Liver (tissue), 3 donors: Measurements from ENCODE around the gene C3orf20.

Experiments
- HNF4A ChIP-seq, 2 donors: conservative IDR thresholded peaks; 2 replicates each; pipeline ENCODE4 v1.6.1; 2016; ENCODE audit warnings: antibody characterized with exemption in 2 of 2, mild to moderate bottlenecking in 2 of 2
- RAD21 ChIP-seq, 2 donors: IDR thresholded peaks; 2 replicates each; pipeline ENCODE4 v1.6.1; 2016; ENCODE audit warnings: antibody characterized with exemption in 2 of 2, mild to moderate bottlenecking in 2 of 2
- SP1 ChIP-seq: IDR thresholded peaks from 2 replicates; pipeline ENCODE4 v1.6.1; 2018; ENCODE audit warnings: antibody characterized with exemption, mild to moderate bottlenecking
- TF ChIP-seq, protein P1 (sequence below): IDR thresholded peaks from 2 replicates; pipeline ENCODE4 v1.6.1; 2016; ENCODE audit warnings: antibody characterized with exemption
- TF ChIP-seq, protein P2 (sequence below): fragments of 150-350 bp; IDR thresholded peaks from 2 replicates; pipeline ENCODE4 v1.5.1; 2017; ENCODE audit warnings: improper control_type of control experiment, low read depth, low read length; ENCODE audit not compliant: missing input control
- TF ChIP-seq, protein P3 (sequence below): IDR thresholded peaks from 2 replicates; pipeline ENCODE4 v1.6.1; 2016; ENCODE audit warnings: antibody characterized with exemption
- TF ChIP-seq, protein P4 (sequence below): IDR thresholded peaks from 2 replicates; pipeline ENCODE4 v1.6.1; 2016; ENCODE audit warnings: antibody characterized with exemption, mild to moderate bottlenecking
- donor health status: healthy.
- donor health status: healthy.

DNA sequence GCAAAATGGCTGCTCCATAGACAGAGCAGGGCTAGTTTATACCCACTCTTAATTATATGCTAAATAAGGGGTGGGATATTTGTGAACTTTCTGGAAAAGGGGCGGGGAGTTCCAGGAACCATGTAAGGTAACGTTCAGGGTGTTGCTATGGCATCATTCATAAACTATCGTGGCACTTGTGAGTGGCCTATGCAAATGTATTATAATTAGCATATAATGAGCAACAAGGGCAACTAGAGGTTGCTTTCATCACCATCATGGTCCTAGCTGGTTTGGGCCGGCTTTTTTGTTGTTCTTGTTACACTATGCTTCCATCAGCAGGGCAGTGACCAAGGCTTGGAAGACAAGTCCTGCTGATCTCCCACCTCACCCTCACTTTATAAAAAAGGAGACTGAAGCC, 100.6 kb downstream of the C3orf20 start:
- TF ChIP-seq HNF4A (conservative IDR thresholded peaks at IDR 0.05) = no peak
- TF ChIP-seq, protein P1, sequence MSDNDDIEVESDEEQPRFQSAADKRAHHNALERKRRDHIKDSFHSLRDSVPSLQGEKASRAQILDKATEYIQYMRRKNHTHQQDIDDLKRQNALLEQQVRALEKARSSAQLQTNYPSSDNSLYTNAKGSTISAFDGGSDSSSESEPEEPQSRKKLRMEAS = no peak
- TF ChIP-seq, protein P2, sequence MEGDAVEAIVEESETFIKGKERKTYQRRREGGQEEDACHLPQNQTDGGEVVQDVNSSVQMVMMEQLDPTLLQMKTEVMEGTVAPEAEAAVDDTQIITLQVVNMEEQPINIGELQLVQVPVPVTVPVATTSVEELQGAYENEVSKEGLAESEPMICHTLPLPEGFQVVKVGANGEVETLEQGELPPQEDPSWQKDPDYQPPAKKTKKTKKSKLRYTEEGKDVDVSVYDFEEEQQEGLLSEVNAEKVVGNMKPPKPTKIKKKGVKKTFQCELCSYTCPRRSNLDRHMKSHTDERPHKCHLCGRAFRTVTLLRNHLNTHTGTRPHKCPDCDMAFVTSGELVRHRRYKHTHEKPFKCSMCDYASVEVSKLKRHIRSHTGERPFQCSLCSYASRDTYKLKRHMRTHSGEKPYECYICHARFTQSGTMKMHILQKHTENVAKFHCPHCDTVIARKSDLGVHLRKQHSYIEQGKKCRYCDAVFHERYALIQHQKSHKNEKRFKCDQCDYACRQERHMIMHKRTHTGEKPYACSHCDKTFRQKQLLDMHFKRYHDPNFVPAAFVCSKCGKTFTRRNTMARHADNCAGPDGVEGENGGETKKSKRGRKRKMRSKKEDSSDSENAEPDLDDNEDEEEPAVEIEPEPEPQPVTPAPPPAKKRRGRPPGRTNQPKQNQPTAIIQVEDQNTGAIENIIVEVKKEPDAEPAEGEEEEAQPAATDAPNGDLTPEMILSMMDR = no peak
- TF ChIP-seq, protein P3, sequence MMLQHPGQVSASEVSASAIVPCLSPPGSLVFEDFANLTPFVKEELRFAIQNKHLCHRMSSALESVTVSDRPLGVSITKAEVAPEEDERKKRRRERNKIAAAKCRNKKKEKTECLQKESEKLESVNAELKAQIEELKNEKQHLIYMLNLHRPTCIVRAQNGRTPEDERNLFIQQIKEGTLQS = no peak
- no peak for TF ChIP-seq SP1
- TF ChIP-seq RAD21 (IDR thresholded peaks at IDR 0.05) = no peak
- TF ChIP-seq, protein P4, sequence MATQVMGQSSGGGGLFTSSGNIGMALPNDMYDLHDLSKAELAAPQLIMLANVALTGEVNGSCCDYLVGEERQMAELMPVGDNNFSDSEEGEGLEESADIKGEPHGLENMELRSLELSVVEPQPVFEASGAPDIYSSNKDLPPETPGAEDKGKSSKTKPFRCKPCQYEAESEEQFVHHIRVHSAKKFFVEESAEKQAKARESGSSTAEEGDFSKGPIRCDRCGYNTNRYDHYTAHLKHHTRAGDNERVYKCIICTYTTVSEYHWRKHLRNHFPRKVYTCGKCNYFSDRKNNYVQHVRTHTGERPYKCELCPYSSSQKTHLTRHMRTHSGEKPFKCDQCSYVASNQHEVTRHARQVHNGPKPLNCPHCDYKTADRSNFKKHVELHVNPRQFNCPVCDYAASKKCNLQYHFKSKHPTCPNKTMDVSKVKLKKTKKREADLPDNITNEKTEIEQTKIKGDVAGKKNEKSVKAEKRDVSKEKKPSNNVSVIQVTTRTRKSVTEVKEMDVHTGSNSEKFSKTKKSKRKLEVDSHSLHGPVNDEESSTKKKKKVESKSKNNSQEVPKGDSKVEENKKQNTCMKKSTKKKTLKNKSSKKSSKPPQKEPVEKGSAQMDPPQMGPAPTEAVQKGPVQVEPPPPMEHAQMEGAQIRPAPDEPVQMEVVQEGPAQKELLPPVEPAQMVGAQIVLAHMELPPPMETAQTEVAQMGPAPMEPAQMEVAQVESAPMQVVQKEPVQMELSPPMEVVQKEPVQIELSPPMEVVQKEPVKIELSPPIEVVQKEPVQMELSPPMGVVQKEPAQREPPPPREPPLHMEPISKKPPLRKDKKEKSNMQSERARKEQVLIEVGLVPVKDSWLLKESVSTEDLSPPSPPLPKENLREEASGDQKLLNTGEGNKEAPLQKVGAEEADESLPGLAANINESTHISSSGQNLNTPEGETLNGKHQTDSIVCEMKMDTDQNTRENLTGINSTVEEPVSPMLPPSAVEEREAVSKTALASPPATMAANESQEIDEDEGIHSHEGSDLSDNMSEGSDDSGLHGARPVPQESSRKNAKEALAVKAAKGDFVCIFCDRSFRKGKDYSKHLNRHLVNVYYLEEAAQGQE = no peak
